ENCODE data around the gene TEAD1. TPM values are rescaled to one million over a fixed set of nuclear protein-coding genes. Genes with fewer than 3 reads are reported as not detected.

TEAD1 gene
- total RNA-seq, 1 experiment from 2014 or later = 102 TPM

- TF ChIP-seq TCF7L2 (IDR thresholded peaks at IDR 0.05; ENCODE audit: low read depth, low read length) (no peak), POLR2AphosphoS5 (IDR thresholded peaks at IDR 0.05; ENCODE audit: low read depth, low read length) (no peak), CTCF (IDR thresholded peaks at IDR 0.05) (no peak), SIN3A (IDR thresholded peaks at IDR 0.05; ENCODE audit: borderline replicate concordance, insufficient read depth, low read depth, low read length) (no peak), REST (IDR thresholded peaks at IDR 0.05; ENCODE audit: insufficient read depth in 1 of 2, low read depth in 2 of 2, low read length in 1 of 2) (no peak)
- ChIA-PET POLR2A (no interaction called here), CTCF (interaction anchor here (0.7 kb wide), 1 partner anchor 107 kb away, joined by 10 read pairs; no protein-coding TSS in a partner anchor)
- 0 out of 2 replicates have a peak, but pooled peaks cover 2% of the 10 kb centered on the region for H3K4me1 ChIP-seq (ENCODE audit: control insufficient read depth, insufficient read depth, low read length)
- H3K27ac ChIP-seq (ENCODE audit: low read length) = no peak overlapping the region
- in situ Hi-C loops (cut with HindIII; ENCODE audit: low pct_unique_long_range_greater_than_20kb, low sequenced_read_pairs) (no loop called here), intact Hi-C loops (cut with micrococcal nuclease; ENCODE audit: unreplicated experiment) (no loop called here)
- H3K27me3 ChIP-seq (ENCODE audit: control insufficient read depth, insufficient read depth, low read length) = no peaks in the 10 kb centered on the region
- no peaks in the 10 kb centered on the region for H3K36me3 ChIP-seq (ENCODE audit: control insufficient read depth, insufficient read depth, low read length)
- DNase-seq (ENCODE audit: low read depth, low spot score) = no peak
- H3K4me3 ChIP-seq (ENCODE audit: low read depth in 2 of 2, low read length in 2 of 2) = no peak overlapping the region
- BruUV-seq (replicated peaks) = no TSS peak
- H3K9me3 ChIP-seq (ENCODE audit: control insufficient read depth, insufficient read depth, low read depth, low read length) = no peaks in the 10 kb centered on the region
- no peak for ATAC-seq
Measured at GRCh38 chr11:12778240-12778905, 104.2 kb downstream of the TEAD1 start.

GRCh38 chr11:12783765-12784164 lies 109.5 kb downstream of the TEAD1 start:
- no peak for DNase-seq (ENCODE audit: low read depth, low spot score)
- BruUV-seq (replicated peaks) = no TSS peak
- ATAC-seq = no peak
- intact Hi-C loops (cut with micrococcal nuclease; ENCODE audit: unreplicated experiment) = no loop called here
- H3K4me1 ChIP-seq (ENCODE audit: control insufficient read depth, insufficient read depth, low read length) = no peaks in the 10 kb centered on the region
- POLR2A ChIA-PET = no interaction called here
- TF ChIP-seq REST (IDR thresholded peaks at IDR 0.05; ENCODE audit: insufficient read depth in 1 of 2, low read depth in 2 of 2, low read length in 1 of 2) (no peak), TCF7L2 (IDR thresholded peaks at IDR 0.05; ENCODE audit: low read depth, low read length) (no peak), SIN3A (IDR thresholded peaks at IDR 0.05; ENCODE audit: borderline replicate concordance, insufficient read depth, low read depth, low read length) (no peak), POLR2AphosphoS5 (IDR thresholded peaks at IDR 0.05; ENCODE audit: low read depth, low read length) (no peak), CTCF (IDR thresholded peaks at IDR 0.05) (no peak)
- no peak overlapping the region for H3K27ac ChIP-seq (ENCODE audit: low read length)
- CTCF ChIA-PET = no interaction called here
- H3K4me3 ChIP-seq (ENCODE audit: low read depth in 2 of 2, low read length in 2 of 2) = no peak overlapping the region
- no peaks in the 10 kb centered on the region for H3K27me3 ChIP-seq (ENCODE audit: control insufficient read depth, insufficient read depth, low read length)
- no peaks in the 10 kb centered on the region for H3K36me3 ChIP-seq (ENCODE audit: control insufficient read depth, insufficient read depth, low read length)
- H3K9me3 ChIP-seq (ENCODE audit: control insufficient read depth, insufficient read depth, low read depth, low read length) = no peaks in the 10 kb centered on the region
- in situ Hi-C loops (cut with HindIII; ENCODE audit: low pct_unique_long_range_greater_than_20kb, low sequenced_read_pairs) = no loop called here
